Stimulated activated CD4-positive, alpha-beta T cell treated with anti-CD3 and anti-CD28 coated beads, TNF-alpha, amount 100 ng/mL, for 24 hours (primary cell): ENCODE results near the gene MSX2.

Experiments used
- DNase-seq, 3 experiments: peaks; one replicate each; pipeline ENCODE4 v3.0.0-alpha.2; 2020; ENCODE audit warnings: low read depth in 3 of 3

The MSX2 gene

DNA sequence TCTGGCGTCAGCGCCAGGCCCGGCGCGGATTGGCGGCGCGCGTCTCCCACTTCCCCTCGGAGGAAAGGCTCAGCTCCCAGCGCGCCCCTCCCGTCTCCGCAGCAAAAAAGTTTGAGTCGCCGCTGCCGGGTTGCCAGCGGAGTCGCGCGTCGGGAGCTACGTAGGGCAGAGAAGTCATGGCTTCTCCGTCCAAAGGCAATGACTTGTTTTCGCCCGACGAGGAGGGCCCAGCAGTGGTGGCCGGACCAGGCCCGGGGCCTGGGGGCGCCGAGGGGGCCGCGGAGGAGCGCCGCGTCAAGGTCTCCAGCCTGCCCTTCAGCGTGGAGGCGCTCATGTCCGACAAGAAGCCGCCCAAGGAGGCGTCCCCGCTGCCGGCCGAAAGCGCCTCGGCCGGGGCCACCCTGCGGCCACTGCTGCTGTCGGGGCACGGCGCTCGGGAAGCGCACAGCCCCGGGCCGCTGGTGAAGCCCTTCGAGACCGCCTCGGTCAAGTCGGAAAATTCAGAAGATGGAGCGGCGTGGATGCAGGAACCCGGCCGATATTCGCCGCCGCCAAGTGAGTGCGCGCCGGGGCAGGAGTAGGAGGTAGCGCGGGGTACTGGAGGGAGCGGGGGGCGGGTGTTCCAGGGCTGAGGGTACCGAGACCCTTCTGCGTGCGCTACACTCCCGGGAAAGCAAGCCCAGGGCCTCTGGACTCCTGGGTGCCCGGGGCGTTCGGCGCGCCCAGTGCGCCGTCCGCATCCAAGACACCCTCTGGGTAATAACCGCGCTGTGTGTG lies at the start of gene MSX2:
MSX2 (plus strand) TSS at position 99 of the 777 bp plus-strand sequence; CDS start at position 177, 78 bp downstream.
- DNase-seq = peak in 2 of 3 experiments; percentile 5 to 32

DNA sequence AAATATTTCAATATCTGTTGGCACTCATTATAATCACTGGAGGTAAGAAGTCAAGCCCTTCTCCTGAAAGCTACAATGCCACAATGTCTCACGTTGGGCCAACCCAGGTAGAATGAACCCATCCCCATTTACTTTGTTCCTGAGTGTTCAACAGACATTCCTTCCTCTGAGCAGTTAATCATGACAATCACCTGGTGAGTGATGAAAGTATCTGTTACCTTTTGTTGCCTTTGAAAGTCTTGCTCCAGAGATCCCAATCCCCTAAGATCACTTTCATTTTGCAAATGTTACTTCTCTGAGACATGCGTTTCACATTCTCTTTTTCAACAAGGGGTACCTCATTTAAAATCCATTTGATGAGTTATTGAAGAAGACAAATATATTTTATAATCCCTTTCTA lies 49.3 kb upstream of the MSX2 start:
- no peak for DNase-seq

DNA sequence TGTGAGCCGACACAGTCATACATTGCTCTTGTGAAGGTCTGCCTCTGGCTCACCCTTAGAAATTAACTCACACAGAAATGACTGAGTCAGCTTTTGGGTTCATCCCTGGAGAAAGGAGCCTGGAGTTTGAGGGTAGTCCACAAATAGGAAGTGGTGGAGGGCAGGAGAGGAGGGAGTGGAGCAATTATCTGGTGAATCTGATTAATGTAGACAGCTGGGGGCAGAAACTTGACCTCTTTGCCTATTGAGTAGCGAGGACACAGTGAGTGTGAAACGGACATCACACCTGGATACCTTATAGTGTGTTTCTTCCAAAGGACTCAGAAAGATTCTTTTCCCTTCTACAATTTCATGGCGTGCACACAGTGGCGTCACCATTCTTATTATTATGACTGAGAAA lies 48.5 kb upstream of the MSX2 start:
- no peak for DNase-seq

DNA sequence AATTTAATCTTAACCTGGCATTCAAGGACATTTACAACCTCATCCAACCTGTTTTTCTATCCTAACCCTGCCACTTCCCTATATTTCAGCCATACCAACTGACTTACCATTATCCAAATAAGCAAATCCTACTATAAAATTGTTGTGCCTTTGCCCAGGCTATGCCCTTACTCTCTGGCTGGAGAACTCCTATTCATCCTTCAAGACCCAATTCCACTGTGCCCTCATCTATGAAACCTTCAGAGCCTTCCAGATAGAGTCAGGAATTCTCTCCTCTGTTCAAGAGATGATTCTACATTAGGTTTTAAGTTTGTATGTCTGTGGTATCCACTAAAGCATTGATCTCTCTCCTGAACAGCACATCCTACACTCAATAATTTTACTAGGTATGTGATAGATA lies 46.3 kb upstream of the MSX2 start:
- no peak for DNase-seq

- DNase-seq = no peak
These were observed 43.3 kb upstream of the MSX2 start for GRCh38 chr5:174680901-174681565.

DNA sequence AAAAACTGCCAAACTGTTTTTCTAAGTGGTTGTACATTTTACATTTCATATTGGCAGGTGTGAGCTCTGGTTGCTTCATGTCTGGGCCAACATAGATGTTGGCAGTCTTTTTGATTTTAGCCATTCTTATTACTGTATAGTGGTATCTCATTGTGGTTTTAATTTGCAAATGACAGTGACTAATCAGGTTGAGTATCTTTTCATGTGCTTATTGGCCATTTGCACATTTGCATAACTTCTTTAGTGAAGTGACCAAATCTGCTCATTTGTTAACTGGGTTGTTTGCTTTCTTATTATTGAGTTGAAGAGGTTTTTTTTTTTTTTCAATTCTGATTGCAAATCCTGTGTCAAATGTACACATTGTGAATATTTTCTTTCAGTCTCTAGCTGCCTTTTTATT lies 36.9 kb upstream of the MSX2 start:
- DNase-seq = no peak

DNA sequence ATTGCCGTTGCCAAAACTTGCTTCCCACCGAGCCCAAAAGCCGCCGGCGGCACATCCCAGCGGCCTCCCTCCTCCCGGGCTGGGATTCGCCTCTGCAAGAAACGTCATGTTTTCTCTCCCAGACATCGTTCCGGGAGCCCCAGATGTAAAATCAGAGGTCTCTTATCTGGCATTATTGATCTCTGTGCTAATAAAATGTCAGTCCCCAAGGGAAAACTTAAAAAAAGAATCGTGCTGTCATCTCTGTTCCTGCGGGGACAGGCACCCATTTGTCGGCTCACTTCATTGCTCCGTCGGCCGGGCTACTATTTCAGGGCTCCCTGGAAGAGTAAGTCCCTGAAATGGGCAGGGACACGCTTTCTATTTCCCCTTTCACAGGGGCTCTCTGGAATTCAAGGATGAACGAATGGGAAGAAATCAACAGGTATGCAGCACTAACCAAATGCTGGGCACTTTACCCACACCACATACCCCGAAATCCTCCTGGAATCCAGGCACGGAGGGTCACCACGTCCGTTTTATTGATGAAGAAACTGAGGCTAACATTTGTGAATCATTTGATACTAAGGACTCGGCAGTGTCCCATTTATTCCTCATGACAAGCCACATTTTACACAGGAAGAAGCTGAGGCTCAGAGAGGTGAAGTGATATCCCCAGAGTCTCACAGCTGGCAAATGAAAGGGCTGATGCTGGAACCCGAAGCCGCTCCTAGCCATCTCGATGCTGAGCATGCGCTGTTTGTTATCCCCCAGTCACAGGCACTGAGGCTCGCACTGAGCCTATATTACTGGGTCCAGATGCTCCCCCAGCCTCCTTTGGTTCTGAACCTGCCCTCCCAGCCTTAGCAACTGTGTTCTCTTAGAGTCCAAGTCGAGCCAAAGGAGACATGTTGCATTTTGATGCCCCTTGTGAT lies 35.7 kb upstream of the MSX2 start:
- no peak for DNase-seq

DNA sequence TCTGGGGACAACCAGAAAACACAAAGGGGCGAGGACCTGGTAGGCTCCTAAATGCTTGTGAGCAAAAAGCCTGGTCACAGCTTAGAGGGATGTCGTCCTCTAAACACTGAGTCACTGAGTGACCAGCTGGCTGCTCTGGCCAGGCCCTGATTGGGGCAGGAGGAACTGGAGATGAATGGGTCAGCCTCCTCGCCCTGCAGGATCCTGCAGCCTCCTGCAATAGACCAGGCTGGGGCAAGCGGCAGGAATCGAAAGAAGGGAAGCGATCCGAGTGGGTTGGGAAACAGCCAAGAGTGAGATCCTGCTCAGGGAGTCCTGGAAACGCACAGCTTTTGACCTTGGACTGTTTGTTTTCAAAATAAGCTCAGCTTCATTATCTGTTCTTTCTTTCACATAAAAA lies 34.1 kb upstream of the MSX2 start:
- DNase-seq = no peak

- DNase-seq = no peak
These were observed 32.0 kb upstream of the MSX2 start for GRCh38 chr5:174692381-174692780.

- DNase-seq = no peak
These were observed 31.4 kb upstream of the MSX2 start for GRCh38 chr5:174692982-174693422.

GRCh38 chr5:174693697-174694385 lies 30.5 kb upstream of the MSX2 start:
- no peak for DNase-seq

DNA sequence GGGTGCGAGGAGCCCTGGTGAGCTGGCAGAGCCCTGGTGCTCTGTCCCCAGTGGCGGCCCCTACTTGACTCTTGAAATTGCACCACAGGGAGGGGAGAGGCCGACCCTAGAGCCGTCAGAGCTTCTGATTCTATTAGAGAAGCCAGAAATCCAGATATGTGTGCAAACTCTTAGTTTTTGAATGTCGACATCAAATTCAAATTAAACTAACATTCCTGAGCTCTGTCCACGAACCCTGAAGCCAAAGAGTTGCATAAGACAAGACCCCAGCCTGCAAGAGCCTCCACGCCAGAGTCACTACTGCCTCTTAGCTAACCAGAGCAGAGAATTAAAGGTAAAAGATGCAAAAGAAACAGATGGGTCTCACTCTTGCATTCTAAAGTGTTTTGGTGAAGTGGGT lies 29.8 kb upstream of the MSX2 start:
- no peak for DNase-seq

- no peak for DNase-seq
These were observed 26.2 kb upstream of the MSX2 start for GRCh38 chr5:174698156-174698555.

GRCh38 chr5:174699131-174699530 lies 25.3 kb upstream of the MSX2 start:
- no peak for DNase-seq

DNA sequence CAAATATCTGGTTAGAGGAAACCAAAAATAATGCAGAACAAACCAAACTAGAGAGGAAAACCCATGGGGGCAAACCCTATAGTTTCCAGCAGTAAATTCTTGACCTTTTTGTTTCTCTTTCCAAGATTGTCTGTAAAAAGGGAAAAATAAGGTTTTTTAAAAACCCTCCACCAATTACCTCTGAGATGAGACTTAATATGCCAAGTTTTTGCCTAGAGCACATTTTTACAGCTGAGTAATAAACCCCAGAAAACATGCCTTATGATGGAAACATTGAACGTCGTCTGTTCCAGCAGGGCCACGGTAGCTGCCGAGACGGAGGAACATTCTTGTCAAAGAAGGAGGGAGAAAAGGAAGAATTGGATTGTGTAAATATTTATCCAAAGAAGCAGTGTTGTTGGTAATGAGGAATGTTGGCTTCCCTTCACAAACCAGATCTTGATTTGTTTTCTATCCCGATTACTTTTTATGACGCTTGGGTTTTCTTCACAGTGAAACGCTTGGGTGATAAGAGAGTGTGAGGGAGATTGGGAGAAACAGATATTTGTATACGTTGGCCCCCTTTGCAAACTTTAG lies 17.3 kb upstream of the MSX2 start:
- no peak for DNase-seq

DNA sequence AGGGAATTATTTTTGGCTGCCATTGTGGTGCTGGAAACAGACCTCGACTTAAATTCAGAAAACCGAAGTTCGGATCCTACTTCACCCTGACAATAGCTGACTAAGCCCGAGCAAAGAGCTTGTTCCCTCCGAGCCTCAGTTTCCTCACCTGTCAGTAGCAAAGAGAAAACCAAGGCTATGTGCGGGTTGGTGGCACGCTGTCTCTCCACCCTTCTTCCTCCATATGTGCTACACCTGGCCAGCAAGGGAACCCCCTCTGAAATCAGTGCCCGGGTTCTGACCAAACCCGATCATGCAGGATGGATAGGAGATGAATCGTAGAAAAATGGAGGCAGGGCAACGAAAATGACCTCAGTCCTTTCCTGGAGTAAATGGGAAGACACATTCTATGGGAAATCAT lies 16.7 kb upstream of the MSX2 start:
- DNase-seq = no peak

DNA sequence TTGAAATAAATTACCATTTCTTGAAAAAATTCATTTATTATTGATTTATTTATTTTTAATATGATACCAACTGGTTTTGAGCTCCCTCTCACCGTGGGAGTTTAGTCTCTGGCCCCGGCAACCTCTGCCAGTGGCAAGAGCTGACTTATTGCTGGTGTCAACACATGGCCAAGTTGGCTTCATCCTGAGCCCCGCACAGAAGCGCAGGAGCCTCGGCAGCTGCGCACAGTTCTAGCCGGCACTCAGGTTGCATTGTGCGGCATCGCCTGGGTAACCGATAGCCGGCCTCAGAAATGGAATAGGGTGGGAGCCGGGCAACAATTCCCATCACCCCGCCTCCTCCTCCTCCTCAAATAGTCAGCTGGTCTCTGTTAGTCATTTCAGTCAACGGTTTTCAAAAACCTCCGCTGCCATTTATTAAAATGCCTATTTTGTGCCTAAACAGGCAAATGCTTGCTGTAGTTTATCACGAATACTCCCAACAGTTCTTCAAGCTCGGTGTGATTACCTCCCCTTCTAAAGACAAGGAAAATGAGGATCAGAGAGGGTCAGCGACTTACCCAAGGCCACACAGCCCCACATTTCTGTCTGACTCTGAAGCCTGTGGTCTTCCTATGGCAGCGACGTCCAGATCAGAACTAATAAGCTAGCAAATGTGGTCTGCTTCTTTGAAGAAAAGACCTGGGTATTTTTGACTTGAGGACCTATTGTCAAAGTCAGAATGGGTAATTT lies 15.7 kb upstream of the MSX2 start:
- DNase-seq = no peak

- DNase-seq = no peak
These were observed 9.6 kb upstream of the MSX2 start for GRCh38 chr5:174714751-174715150.

DNA sequence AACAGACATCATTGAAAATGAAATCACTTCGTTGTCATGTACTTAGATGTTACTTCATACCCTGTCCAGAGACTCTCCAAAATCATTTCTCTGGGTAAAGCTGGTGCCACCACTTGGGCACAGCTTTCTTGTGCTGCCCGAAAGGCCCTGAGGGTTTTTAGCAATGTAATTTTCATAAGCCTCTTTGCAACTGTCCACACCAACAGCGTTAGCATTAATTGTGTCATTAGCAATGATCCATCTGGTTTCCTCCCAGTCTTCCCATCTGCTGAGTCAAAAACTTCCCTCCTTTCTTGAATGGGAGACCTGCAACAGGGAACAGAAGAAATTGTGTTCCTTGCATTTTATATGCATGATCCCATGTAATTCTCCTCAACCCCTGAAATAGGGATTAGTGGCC lies 8.6 kb upstream of the MSX2 start:
- no peak for DNase-seq

DNA sequence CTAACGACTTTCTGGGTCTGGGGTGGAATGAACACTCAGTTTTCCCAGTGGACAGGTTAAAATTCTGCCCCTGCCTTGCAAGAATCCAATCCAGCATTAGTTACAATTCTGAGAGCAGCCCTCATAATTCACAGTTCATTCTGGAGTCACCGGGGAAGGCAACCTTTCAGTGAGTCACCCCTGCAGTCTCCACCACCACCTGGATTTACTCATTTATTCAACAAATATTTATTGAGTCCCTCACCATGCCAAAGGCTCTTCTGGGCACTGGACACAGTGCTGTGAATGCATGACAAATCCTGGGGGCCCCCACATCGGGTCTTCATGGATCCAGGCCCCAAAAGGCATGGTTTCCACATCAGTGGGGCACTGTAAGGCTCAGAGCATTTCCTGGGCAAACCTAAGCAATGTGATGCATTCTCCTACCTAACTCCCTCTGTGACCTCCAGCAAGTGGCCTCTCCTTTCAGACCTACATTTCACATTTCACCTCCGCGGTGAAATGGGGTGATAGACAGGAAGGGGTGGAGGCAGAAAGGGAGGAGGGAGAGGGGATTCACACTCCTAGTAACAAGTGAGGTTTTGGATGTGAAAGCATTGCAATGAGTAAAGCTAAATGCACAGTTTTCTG lies 6.4 kb upstream of the MSX2 start:
- DNase-seq = no peak
